Measurements from ENCODE around the gene CCDC27. TPM values are rescaled to one million over a fixed set of nuclear protein-coding genes. Genes with fewer than 3 reads are reported as not detected.

The CCDC27 gene
- not detected in 2 replicates for total RNA-seq

DNA sequence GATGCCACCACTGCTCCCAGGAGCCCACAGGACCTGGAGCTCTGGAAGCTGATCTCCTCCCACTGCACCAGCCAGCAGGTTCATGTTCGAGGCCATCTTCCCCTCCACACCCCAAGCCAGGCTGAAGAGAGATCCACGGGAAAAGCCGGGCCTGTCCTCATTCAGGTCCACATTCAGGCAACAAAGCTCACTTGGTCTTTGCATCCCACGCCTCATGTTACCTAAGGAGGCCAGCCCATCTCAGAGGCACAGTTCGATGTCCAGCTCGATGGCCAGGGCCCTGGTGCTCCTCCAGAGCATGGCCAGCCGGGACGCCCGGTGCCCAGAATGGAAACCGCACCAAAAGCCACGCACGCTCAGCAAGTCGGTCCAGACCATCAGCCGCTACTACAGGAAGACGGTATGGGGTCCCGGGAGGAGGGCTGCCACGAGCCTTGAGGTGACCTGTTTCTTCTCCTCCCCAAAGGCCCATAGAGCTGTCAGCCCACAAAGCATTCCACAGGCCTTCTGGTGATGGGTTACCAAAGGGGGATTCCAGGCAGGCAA, at the start of gene CCDC27:
Gene CCDC27, plus strand, starts transcription at position 51 of the 546 bp plus-strand sequence. Its CDS starts 32 bp downstream, at position 83.
- no peak within 1 kb of the TSS for H3K4me3 ChIP-seq (ENCODE audit: low read depth, low read length)
- no peak for DNase-seq (ENCODE audit: low read depth)
- TF ChIP-seq, protein P1, sequence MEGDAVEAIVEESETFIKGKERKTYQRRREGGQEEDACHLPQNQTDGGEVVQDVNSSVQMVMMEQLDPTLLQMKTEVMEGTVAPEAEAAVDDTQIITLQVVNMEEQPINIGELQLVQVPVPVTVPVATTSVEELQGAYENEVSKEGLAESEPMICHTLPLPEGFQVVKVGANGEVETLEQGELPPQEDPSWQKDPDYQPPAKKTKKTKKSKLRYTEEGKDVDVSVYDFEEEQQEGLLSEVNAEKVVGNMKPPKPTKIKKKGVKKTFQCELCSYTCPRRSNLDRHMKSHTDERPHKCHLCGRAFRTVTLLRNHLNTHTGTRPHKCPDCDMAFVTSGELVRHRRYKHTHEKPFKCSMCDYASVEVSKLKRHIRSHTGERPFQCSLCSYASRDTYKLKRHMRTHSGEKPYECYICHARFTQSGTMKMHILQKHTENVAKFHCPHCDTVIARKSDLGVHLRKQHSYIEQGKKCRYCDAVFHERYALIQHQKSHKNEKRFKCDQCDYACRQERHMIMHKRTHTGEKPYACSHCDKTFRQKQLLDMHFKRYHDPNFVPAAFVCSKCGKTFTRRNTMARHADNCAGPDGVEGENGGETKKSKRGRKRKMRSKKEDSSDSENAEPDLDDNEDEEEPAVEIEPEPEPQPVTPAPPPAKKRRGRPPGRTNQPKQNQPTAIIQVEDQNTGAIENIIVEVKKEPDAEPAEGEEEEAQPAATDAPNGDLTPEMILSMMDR (conservative IDR thresholded peaks at IDR 0.05; ENCODE audit: low read depth, low read length) = no peak

DNA sequence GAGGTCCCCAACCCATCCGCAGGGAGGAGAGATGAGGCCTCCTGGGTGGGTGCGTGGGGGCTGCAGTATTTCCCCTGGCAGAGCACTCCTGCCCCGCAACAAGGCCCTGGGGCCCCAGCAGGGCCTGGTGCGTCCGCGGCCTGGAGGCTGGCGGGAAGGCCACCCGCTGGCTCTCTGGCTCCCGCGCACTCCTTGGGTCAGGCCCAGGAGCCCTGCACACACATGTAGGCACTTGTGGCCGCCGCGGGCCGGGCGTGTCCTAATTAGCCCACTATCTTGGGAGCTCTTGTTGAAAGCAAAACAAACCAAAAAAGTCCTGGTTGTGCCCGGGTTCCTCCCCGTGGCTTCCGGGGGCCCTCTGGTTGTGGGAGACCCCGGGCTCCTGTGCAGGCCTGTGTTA, 49.7 kb upstream of the CCDC27 start:
- no peak overlapping the region for H3K4me3 ChIP-seq (ENCODE audit: low read depth, low read length)
- DNase-seq (ENCODE audit: low read depth) = no peak

DNA sequence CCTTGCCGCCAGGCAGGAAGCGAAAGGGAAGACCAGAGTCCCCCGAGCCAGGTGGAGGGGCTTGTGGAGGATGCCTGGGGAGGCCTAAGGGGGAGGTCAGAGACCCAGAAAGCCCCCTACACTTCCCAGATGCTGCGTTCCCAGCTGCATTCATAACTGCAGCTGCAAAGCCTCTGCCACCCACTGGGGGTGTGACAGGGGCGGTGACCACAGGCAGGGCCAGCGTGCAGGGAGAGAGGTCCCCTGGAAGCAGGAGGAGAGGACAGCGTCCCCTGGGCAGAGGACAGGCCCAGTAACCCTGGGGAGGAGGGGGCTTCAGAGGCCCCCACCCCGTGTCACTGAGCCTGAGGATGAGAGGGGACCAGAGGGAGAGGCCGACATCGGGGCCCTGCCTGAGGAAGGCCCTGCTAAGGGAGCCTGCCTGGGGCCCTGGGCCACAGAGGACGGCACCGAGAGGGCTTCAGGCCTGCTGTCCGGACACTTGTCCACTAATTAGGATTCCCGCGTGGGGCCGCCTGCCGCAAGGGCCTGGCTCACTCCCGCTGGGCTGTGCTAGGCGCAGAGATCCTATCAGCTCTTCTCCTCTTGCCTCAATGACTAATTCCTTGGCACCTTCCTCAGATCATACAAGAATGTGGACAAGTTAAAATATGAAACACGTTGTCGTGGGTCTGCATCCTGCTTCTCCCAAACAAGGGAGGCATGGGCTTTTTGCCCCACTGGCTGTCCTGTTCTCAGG, 49.1 kb upstream of the CCDC27 start:
- no peak overlapping the region for H3K4me3 ChIP-seq (ENCODE audit: low read depth, low read length)
- no peak for DNase-seq (ENCODE audit: low read depth)
- TF ChIP-seq, protein P1 (conservative IDR thresholded peaks at IDR 0.05; ENCODE audit: low read depth, low read length) = no peak

More for the DNA sequence above, 49.7 kb upstream of the CCDC27 start:
- TF ChIP-seq, protein P1 (conservative IDR thresholded peaks at IDR 0.05; ENCODE audit: low read depth, low read length) = no peak

DNA sequence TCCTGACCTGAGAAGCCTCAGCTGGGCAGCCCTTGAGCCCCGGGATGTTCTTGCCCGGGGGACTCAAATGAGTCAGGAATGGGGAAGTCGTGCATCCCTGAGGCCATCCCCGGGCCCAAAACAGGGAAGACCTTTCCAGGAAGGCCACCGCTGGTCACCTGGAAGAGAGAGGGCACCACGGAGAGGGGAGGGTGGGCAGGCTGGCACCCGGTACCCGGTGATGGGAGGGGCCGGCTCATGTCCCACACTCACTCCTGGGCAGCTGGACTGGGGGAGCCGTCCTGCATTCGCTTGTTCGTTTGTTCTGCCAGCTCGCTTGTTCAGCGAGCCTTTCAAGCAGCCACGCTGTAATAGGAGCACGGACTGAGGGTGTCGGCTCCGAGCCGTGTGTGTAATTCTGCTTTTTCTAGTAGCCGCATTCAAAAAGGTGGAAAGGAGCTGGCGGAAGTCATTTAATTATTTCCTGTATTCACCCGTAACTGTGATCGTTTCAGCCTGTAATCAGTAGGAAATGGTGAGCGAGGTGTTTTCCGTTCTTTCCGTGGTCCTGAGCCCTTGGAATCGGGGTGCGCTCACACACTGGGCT, 48.4 kb upstream of the CCDC27 start:
- no peak overlapping the region for H3K4me3 ChIP-seq (ENCODE audit: low read depth, low read length)
- TF ChIP-seq, protein P1 (conservative IDR thresholded peaks at IDR 0.05; ENCODE audit: low read depth, low read length) = no peak
- no peak for DNase-seq (ENCODE audit: low read depth)

DNA sequence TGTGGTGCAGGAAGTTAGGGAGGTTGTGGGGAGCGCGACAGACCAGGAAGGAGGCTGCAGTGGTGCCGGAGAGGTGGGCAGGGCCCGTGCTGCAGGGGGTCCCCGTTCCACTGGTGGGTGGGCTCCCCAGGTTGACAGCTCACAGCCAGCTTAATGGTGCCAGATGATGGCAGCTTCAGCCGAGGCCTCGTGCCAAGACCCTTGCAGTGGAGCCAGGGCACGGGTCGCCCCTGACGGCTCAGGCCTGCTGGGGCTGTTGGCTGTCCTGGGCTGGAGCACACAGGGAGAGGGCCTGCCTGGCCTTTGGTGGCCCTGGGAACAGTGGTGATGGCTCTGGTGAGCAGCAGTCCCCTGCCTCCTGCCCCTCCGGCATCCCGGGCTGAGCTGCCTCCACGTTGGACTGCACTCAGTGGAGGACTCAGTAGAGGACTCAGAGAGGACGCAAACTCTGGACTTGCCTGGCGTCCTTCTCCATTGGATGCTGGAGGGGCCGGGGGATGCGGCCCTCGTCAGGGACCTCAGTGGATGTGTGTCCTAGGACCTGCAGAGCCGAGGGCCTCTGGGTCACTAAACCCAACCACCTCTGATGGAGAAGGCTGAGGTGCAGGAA, 46.8 kb upstream of the CCDC27 start:
- TF ChIP-seq, protein P1 (conservative IDR thresholded peaks at IDR 0.05; ENCODE audit: low read depth, low read length) = no peak
- no peak overlapping the region for H3K4me3 ChIP-seq (ENCODE audit: low read depth, low read length)
- DNase-seq (ENCODE audit: low read depth) = no peak

DNA sequence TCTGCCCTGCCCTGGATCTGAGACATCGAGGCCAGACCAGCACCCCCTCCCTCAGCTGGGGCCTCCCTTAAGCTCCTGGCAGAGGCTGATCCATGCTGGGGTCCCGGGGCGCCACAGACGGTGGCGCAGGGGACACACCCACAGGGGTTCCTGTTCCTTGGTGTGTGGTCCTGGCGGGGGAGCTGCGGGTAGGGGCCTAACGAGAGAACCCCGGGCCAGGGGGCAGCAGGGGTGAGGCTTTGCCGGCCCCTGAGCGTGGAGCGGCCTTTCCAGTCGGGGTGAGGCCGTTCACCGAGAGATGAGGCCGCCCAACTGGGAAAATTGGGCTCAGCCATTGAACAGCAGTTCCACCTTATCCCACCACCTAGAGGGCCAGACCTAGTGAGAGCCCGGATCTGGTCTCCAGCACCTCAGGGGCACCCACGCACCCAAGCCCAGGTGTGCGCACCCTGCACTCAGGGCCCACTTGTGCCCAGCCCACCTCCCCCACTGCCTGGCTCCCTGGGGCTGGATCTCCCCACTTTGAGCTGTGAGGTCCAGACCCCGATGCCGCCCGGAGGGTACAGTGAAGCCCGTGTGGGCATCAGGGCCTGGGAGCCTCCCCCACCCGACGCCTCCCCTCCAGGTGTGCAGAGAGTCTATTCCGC, 45.5 kb upstream of the CCDC27 start:
- no peak overlapping the region for H3K4me3 ChIP-seq (ENCODE audit: low read depth, low read length)
- TF ChIP-seq, protein P1 (conservative IDR thresholded peaks at IDR 0.05; ENCODE audit: low read depth, low read length) = no peak
- DNase-seq (ENCODE audit: low read depth) = no peak
